HG03432 (cell line): ENCODE data around the gene SIX5.
"Not testable (repeated sequence)": the region's sequence is repeated elsewhere in the genome, so short reads cannot be mapped to it uniquely, and the experiment has no call there.

ENCODE experiments used
- ATAC-seq: cut with Tn5 transposase; IDR thresholded peaks from one replicate; pipeline ENCODE4 v1.9.1; 2021; ENCODE audit warnings: mild to moderate bottlenecking, moderate library complexity; ENCODE audit not compliant: unreplicated experiment

The SIX5 gene

GRCh38 chr19:45768984-45769782 lies at the start of gene SIX5:
SIX5 (minus strand) TSS chr19:45769252; CDS start chr19:45768844, 408 bp downstream.
- ATAC-seq = peak; percentile 64

DNA sequence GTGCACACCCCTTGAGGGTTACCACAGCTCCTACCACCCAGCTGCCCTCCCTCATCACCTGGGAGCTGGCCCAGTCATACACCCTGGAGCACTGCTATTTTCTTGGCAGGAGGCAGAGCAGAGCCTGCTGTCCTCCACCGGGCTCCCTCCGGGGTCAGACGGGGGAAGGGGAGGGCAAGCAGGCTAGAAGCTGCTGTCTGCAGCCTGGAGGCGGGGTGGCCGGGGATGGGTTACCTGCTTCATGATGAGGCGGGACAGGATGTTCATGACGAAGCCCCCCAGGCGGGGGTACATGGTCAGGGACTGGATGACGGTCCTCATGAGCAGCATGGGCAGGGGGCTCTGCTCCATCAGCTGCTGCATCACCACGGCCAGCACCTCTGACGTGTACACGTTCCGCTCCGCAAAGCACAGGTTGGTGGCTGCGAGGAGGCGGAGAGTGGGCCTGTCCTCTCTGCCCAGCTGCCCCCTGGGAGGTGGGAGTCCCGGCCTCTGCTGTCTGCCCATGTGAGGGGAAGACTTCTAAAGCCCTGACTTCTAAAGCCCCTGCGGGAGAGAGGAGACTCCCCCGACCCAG lies 48.8 kb upstream of the SIX5 start:
- no peak for ATAC-seq

DNA sequence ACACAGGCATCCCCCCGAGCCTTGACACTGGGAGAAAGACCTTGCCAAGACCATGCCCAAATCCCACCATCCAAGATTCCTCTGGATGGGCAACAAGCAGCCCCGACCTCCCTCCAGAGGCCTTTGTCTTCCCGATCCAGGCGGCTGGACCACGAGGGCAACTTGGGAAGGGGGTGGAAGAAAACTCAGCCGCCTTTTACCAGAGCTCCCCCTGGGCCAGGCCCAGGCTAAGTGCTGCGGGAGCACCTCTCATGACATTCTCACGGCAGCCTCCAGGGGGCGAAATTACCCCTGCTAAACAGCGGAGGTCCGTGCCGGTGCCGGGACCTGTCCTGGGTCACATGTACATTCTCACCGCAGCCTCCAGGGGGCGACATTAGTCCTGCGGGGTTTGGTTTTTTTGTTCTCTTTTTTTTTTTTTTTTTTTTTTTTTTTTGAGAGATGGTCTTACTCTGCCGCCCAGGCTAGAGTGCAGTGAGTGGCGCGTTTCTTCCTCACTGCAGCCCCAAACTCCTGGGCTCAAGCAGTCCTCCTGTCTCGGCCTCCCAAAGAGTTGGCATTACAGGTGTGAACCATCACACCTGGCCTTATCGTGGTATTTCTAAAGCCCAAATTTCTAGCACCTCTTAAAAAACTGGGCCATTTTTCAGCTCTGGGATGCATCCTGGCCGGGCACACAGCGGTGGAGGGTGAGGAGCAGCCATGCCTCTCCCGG lies 48.1 kb upstream of the SIX5 start:
- peak; percentile 84 for ATAC-seq

GRCh38 chr19:45816236-45817009 lies 47.4 kb upstream of the SIX5 start:
- no peak for ATAC-seq

- ATAC-seq = no peak
These were observed 46.6 kb upstream of the SIX5 start for GRCh38 chr19:45815481-45816216.

- ATAC-seq = no peak
These were observed 45.9 kb upstream of the SIX5 start, which contains the start of gene RSPH6A for GRCh38 chr19:45814851-45815480. RSPH6A (minus strand) TSS chr19:45815308; CDS start chr19:45815176, 132 bp downstream.

GRCh38 chr19:45814166-45814780 lies 45.2 kb upstream of the SIX5 start:
- ATAC-seq = no peak

- ATAC-seq = no peak
These were observed 43.2 kb upstream of the SIX5 start for GRCh38 chr19:45812297-45812696.

DNA sequence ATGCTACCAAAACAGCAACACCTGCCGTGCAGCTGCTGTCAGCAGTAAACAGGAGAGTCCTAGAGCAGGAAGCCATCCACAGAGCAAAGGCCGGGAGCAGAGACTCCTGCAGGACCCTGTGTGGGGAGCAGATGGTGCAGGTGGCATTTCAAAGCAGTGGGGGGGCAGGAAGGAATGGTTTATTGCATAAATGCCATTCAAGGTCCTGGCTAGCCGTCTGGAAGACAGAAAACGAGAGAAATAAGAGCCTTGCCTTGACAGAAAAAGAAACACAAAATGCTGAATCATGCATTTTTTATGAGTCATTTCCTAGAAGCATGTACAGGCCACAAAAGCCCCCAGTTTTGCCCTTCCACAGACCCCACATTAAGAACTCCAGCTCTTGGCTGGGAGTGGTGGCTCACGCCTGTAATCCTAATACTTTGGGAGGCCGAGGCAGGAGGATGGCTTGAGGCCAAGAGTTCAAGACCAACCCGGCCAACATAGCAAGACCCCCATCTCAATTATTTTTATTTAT lies 40.6 kb upstream of the SIX5 start:
- ATAC-seq = no peak

DNA sequence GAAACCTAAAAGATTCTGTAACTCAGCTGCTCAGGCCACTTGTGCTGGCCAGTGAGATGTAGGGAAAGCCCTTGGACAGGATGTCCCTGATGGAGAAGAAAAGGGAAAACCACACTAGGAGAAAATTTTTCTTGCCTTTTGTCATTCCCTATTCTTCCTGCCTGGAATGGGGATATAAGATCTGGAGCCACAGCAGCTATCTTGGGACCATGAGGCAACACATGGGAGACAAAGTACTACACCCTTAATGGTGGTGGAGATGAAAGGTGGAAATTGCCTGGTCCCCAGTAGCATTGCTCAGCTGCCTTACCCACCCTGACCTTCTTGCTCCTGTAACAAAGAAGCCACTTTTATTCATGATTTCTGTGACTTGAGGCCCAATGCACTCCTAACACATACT lies 36.7 kb upstream of the SIX5 start:
- ATAC-seq = no peak

- ATAC-seq = no peak
These were observed 35.8 kb upstream of the SIX5 start for GRCh38 chr19:45804959-45805230.

- ATAC-seq = no peak
These were observed 35.3 kb upstream of the SIX5 start for GRCh38 chr19:45804140-45804958.

DNA sequence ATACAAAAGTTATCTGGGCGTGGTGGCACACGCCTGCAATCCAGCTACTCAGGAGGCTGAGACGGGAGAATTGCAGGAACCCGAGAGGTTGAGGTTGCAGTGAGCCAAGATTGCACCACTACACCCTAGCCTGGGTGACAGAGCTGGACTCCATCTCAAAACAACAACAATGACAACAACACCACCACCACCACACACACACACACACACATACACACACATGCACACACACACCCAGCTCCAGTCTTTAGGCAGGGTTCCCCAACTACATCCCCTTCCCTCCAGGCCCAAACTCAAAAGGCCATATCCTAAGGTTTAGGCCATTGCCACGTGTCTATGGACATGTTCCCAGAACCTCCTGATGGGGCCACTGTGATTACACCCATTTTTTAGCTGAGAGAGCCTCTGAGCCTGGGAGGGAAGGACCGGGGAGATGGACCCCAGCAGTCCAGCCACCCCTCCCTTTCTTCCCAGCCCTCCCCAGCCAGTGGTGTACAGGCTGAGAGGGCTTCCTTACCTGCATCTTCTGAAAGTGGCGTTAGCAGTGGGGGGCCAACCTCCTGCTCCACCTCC lies 32.6 kb upstream of the SIX5 start:
- ATAC-seq = no peak

DNA sequence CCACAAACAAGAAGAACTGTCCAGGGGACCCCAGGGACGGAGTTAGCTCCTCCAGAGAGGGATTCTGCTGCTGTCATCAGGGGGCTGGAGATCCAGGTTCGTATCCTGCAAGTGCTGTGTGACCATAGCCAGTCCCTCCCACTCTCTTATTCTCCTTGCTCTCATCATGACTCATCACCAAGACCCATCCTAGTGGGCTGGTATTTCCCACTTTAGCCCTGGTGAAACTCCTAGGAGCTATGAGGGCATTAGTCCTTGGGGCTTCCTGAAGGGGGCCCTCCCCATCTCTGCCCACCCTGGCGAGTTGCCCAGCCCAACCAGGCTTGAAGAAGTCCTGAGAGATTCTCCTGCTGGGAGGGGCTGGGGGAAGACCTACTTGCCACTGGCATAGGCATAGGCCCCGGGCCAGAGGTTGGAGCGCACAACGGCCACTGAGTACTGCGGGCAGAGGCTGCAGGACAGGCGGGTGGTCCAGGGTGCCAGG lies 31.1 kb upstream of the SIX5 start:
- ATAC-seq = no peak

- not testable (repeated sequence) for ATAC-seq
These were observed 30.5 kb upstream of the SIX5 start for GRCh38 chr19:45799541-45799940.

DNA sequence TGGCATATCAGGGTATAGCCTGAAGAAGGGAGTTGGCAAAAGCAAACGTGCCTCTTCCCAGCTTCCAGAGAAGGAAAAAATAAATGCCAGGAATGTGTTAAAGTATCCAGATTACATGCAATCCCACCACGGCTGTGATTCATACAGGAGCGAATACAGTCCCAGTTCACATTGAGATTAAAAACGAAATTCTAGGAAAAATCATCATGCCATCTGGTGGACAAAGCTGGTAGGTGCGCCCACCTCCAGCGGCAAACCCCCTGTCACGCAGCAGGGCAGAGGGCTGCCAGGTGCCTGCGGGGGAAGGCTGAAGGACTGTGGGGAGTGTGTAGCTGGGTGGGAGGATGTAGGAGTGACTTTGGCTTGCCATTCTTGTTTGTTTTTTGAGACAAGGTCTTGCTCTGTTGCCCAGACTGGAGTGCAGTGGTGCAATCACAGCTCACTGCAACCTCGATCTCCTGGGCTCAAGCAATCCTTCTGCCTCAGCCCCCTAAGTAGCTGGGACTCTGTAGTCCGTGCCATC lies 30.0 kb upstream of the SIX5 start:
- no peak for ATAC-seq

GRCh38 chr19:45794627-45795026 lies 25.6 kb upstream of the SIX5 start:
- ATAC-seq = no peak

DNA sequence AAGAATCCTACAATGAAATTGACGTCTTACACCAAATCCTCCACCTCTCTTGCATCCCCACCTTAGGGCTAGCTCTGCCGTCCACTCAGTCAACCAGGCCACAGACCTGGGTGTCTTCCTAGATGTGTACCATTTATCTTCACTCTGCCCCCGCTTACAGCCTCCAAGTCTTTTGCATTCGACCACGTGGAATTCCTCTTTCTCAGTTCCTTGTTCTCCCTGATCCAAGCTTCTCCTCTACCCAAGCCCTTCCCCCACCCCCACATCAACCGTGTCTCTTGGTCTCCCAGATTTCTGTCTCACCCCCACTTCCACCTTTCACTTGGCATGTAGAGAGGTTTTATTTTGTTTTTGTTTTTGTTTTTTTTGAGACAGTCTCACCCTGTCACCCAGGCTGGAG lies 24.8 kb upstream of the SIX5 start:
- no peak for ATAC-seq
